SJSA1 (cell line): ENCODE data around the gene AEBP2. TPM values are rescaled to one million over a fixed set of nuclear protein-coding genes. Genes with fewer than 3 reads are reported as not detected.
"Not testable (repeated sequence)": the region's sequence is repeated elsewhere in the genome, so short reads cannot be mapped to it uniquely, and the experiment has no call there.

Experiments
- DNase-seq, 2 experiments: peaks; one replicate each; pipeline ENCODE4 v3.0.0-alpha.2; 2015 to 2020; ENCODE audit warnings: low spot score in 2 of 2, low read depth in 1 of 2
- H3K27ac ChIP-seq: fragments of 250-450 bp; sonication (Bioruptor Pico); 2 replicates; pipeline ENCODE4 v1.5.1; 2020; ENCODE audit warnings: mild to moderate bottlenecking, moderate library complexity
- H3K27me3 ChIP-seq: fragments of 250-450 bp; sonication (Bioruptor Pico); replicated peaks from 2 replicates; pipeline ENCODE4 v1.5.1; 2020; ENCODE audit warnings: mild to moderate bottlenecking, moderate library complexity
- H3K36me3 ChIP-seq: fragments of 250-450 bp; sonication (Bioruptor Pico); 2 replicates; pipeline ENCODE4 v1.5.1; 2020; ENCODE audit warnings: mild to moderate bottlenecking
- H3K4me1 ChIP-seq: fragments of 250-450 bp; sonication (Bioruptor Pico); replicated peaks from 2 replicates; pipeline ENCODE4 v1.6.1; 2021; ENCODE audit warnings: mild to moderate bottlenecking
- H3K4me3 ChIP-seq: fragments of 250-450 bp; sonication (Bioruptor Pico); 2 replicates; pipeline ENCODE4 v1.5.1; 2020; ENCODE audit warnings: mild to moderate bottlenecking
- H3K9me3 ChIP-seq: fragments of 250-450 bp; sonication (Bioruptor Pico); replicated peaks from 2 replicates; pipeline ENCODE4 v1.5.1; 2020; ENCODE audit warnings: mild to moderate bottlenecking
- total RNA-seq: library from RNA; depleted of rRNA; stranded (reverse); fragments of >200 nt; shearing (Covaris generic); gene quantifications from 2 replicates; pipeline ENCODE4 v1.2.3, GENCODE V29; 2014

The AEBP2 gene
- total RNA-seq, 1 experiment from 2014 or later = 14.6 TPM

DNA sequence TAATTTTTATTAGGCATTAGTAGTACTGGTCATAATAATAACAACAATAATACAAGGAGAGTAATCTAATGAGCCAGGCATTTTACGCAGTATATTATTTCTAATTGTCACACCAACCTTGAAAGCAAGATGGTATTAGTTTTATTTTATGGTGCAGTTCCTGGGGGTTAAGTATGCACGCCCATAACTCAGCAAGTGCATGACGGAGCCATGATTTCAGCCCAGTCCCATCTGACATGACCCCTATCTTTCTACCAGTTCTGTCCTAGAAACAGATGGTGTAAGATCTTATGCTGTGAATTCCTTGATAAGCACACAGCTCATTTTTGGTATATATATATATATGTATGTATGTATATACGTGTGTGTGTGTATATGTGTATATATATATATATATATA lies 106.0 kb downstream of the AEBP2 start:
- no peak for DNase-seq
- Histone ChIP-seq H3K27ac (no peak overlapping the region), H3K4me1 (no peaks in the 10 kb centered on the region), H3K27me3 (no peaks in the 10 kb centered on the region), H3K9me3 (no peaks in the 10 kb centered on the region), H3K4me3 (no peak overlapping the region), H3K36me3 (no peaks in the 10 kb centered on the region)

DNA sequence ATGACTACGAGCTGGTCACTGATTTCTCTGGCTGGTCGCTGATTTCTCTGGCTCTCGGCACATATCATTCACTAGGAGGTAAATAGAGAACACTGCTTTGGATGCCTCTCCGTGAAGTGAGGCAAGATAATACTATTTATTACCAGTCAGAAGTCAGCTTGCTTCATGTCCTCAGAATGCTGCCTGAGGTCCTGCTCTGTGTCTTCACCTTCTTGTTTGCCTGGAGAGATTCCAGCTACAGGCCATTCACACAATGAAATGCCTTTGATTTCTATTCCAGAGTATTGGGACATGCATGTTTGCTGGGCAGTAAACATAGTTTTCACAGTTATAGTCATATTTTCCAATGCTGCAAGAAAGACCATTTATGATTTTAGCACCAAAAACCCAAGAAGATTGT lies 106.7 kb downstream of the AEBP2 start:
- Histone ChIP-seq H3K4me1 (no peaks in the 10 kb centered on the region), H3K9me3 (no peaks in the 10 kb centered on the region), H3K36me3 (no peaks in the 10 kb centered on the region), H3K27ac (no peak overlapping the region), H3K27me3 (no peaks in the 10 kb centered on the region), H3K4me3 (no peak overlapping the region)
- DNase-seq = no peak

DNA sequence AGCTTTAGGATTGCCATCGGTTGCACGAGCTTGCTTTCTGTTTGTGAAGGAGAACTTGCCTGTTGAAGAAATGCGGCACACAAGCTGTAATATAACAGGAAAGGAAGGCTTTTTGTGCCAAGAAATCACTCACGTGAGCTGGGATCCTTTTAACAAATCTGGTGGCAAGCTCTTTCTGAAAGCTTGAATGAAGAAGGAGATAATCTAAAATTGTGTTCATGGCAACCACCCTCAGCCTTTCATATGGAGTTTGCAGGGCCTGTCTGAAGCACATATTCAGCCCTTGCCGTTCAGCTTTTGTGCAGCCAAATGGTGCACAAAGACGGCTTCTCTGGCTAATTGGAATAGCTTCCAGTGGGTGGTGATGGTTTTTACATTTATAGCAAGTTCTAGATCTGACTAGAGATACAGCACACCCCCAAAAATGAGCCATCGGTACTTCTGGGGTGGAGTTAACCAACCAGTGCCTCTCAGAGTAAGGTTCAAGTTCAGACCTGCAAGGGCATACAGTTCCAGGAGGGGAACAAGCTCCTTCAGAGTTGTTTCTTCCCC lies 107.4 kb downstream of the AEBP2 start:
- DNase-seq = no peak
- Histone ChIP-seq H3K4me3 (no peak overlapping the region), H3K27me3 (no peaks in the 10 kb centered on the region), H3K27ac (no peak overlapping the region), H3K36me3 (no peaks in the 10 kb centered on the region), H3K4me1 (no peaks in the 10 kb centered on the region), H3K9me3 (no peaks in the 10 kb centered on the region)

DNA sequence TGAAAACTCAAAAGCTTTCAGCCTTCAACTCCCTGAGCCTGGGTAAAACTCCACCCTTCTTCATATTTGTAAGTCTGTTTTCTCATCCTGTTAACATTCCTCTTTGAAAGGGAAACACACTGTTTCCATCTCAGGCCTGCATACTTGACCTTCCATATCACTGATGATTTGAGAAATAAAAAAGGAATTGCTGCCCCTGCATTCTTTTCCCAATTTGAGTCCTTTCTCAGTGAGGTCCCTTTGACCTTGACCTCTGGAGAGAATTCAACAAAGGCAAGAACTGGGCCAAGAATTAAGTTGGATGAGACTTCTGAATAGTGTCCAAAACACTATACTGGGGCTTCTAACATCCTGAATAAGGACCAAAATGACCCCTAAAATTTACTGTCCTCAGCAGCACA lies 108.0 kb downstream of the AEBP2 start:
- DNase-seq = no peak
- H3K9me3 ChIP-seq = no peaks in the 10 kb centered on the region
- H3K27me3 ChIP-seq = no peaks in the 10 kb centered on the region
- no peak overlapping the region for H3K27ac ChIP-seq
- H3K4me3 ChIP-seq = no peak overlapping the region
- H3K36me3 ChIP-seq = no peaks in the 10 kb centered on the region
- no peaks in the 10 kb centered on the region for H3K4me1 ChIP-seq

DNA sequence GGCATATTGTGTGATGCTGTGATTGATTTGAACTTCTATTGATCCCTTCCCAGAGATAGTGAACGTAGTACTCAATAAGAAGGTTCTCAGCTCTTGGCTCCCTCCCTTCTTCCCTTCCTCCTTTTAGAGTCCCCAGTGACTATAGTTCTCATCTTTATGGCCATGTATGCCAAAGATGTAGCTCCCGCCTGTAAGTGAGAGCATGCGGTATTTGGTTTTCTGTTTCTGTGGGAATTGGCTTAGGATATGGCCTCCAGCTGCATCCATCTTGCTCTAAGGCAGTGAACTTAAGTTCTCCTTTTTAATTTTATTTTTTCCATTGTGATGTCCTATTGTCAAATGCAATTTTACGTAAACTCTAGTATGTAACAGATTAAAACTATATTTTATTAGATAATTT lies 109.5 kb downstream of the AEBP2 start:
- Histone ChIP-seq H3K36me3 (no peaks in the 10 kb centered on the region), H3K27ac (no peak overlapping the region), H3K27me3 (no peaks in the 10 kb centered on the region), H3K4me1 (no peaks in the 10 kb centered on the region), H3K4me3 (no peak overlapping the region), H3K9me3 (no peaks in the 10 kb centered on the region)
- DNase-seq = no peak

DNA sequence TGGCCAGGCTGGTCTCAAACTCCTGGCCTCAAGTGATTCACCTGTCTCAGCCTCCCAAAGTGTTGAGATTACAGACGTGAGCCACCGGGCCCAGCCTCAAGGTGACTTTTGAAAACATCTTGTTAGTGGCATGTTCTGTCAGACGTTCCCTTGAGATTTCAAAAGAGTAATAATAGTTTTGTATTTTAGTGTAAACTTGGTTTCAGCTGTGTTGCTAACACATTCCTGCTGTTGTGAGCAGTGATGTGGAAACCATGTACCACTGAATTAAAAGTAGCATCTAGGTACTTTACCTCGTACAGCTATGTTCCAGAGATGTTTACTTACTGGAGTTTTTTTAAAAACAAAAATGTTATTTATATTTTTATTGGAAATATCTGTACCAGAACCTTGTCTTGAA lies 111.3 kb downstream of the AEBP2 start:
- H3K4me3 ChIP-seq = no peak overlapping the region
- no peaks in the 10 kb centered on the region for H3K36me3 ChIP-seq
- no peaks in the 10 kb centered on the region for H3K27me3 ChIP-seq
- H3K9me3 ChIP-seq = no peaks in the 10 kb centered on the region
- no peak overlapping the region for H3K27ac ChIP-seq
- H3K4me1 ChIP-seq = no peaks in the 10 kb centered on the region
- no peak for DNase-seq

DNA sequence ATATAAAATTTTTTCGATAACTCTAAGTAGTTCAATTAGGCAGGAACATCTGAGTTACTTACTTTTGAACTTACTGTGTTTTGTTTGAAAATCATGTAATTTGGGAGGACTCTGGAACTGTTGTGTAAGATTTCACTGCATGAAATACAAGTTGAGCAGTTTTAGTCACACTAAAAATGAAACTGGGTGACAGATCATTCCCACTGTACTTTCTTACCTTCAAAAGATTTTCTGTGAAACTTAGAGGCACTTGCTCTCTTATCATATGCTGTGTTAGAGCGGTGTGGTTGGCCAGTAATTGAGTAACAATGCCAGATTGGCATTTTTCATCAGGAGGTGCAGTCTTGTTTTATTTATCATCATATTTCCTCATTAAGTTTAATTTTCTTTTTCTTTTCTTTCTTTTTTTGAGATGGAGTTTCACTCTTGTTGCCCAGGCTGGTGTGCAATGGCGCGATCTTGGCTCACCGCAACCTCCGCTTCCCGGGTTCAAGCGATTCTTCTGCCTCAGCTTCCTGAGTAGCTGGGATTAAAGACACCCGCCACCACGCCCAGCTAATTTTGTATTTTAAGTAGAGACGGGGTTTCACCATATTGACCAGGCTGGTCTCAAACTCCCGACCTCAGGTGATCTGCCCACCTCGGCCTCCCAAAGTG lies 113.3 kb downstream of the AEBP2 start:
- not testable (repeated sequence) for DNase-seq, H3K27ac ChIP-seq, H3K9me3 ChIP-seq, H3K36me3 ChIP-seq, H3K4me1 ChIP-seq, H3K4me3 ChIP-seq, H3K27me3 ChIP-seq

DNA sequence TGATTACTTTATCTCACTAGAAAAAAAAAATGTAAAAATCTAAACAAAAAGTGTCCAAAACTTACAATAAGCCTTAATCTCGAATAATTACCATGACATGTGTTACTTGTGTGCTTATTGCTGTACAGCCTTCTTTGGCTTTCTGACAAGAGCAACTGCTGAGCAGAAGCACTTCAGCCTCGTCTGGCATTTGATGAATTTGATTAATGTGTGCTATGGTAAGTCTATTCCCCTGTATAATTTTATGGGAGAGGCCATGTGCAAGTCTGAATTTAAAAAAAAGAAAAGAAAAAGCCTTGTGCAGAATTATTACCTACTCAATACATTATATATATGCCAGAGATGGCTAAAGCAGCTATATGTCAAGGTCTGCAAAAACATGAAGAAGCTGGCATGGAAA lies 113.9 kb downstream of the AEBP2 start:
- Histone ChIP-seq H3K9me3 (no peaks in the 10 kb centered on the region), H3K4me1 (no peaks in the 10 kb centered on the region), H3K27ac (no peak overlapping the region), H3K4me3 (no peak overlapping the region), H3K27me3 (no peaks in the 10 kb centered on the region), H3K36me3 (no peaks in the 10 kb centered on the region)
- DNase-seq = no peak

DNA sequence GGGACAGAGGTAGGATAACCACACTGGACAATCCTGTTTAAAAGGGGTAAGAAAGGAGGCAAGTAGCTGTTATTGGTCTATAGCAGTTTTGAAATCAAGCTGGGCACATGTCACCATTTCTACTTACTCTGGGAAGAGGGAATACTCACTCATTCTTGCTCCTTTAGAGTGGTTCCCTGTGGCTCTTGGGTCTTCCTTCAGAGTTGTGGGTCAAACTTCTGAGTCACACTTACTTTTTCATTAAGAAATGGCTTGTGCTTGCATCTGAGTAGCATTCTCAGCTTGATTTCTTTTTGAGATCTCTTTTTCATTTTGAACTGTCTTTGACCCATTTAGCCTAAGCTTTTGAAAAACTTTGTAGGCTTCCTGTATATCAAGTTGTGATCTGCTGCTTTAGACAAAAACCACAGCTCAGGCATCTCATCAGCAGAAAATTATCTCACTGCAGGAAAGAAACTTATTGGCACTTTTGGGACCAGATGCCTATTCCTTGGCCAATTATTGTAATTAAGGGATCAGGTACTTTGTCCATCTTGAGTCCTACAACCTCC lies 122.2 kb downstream of the AEBP2 start:
- H3K9me3 ChIP-seq = no peaks in the 10 kb centered on the region
- H3K4me1 ChIP-seq = no peaks in the 10 kb centered on the region
- no peaks in the 10 kb centered on the region for H3K36me3 ChIP-seq
- no peaks in the 10 kb centered on the region for H3K27me3 ChIP-seq
- no peak for DNase-seq
- no peak overlapping the region for H3K27ac ChIP-seq
- H3K4me3 ChIP-seq = no peak overlapping the region
